Heart right ventricle (tissue), 16 donors: ENCODE data around the gene XPO6. TPM values are rescaled to one million over a fixed set of nuclear protein-coding genes. Genes with fewer than 3 reads are reported as not detected.

ENCODE experiments used
- ATAC-seq, 8 donors: fragments of 200-7000 bp; cut with Tn5 transposase; one replicate each; pipeline ENCODE4 v1.9.1; 2020; ENCODE audit warnings: mild to moderate bottlenecking in 8 of 8, moderate library complexity in 8 of 8, moderate number of reproducible peaks in 1 of 8
- DNase-seq, 2 donors: peaks; one replicate each; pipeline ENCODE4 v3.0.0-alpha.2; 2020
- H3K27ac ChIP-seq, 10 donors: fragments of 200-600 bp; sonication (generic) in 2 of 10; one replicate each; pipeline versions ENCODE4 v1.5.0 to v1.8.0; 2020 to 2022; ENCODE audit warnings: mild to moderate bottlenecking in 3 of 10
- H3K27me3 ChIP-seq, 7 donors: fragments of 200-600 bp; one replicate each; pipeline ENCODE4 v1.8.0; 2021 to 2022; ENCODE audit warnings: mild to moderate bottlenecking in 2 of 7
- H3K36me3 ChIP-seq, 9 donors: fragments of 200-600 bp; sonication (generic) in 1 of 9; one replicate each; pipeline versions ENCODE4 v1.5.0 to v1.8.0; 2020 to 2022; ENCODE audit warnings: mild to moderate bottlenecking in 2 of 9
- H3K4me1 ChIP-seq, 9 donors: fragments of 200-600 bp; sonication (generic) in 1 of 9; one replicate each; pipeline versions ENCODE4 v1.5.0 to v1.8.0; 2020 to 2022; ENCODE audit warnings: mild to moderate bottlenecking in 4 of 9
- H3K4me3 ChIP-seq, 10 donors: fragments of 200-600 bp; sonication (generic) in 2 of 10; one replicate each; pipeline versions ENCODE4 v1.5.0 to v1.8.0; 2020 to 2022; ENCODE audit warnings: mild to moderate bottlenecking in 7 of 10, moderate library complexity in 2 of 10
- H3K9me3 ChIP-seq, 11 donors: fragments of 200-600 bp in 10 of 11; sonication (generic) in 2 of 11; one replicate each; pipeline versions ENCODE4 v1.5.0 to v1.8.0; 2013 to 2022; ENCODE audit warnings: mild to moderate bottlenecking in 2 of 11, control low read depth in 1 of 11, moderate library complexity in 1 of 11
- WGBS, 2 donors: extraction: QIAGEN DNeasy Blood & Tissue Kit; methylation state at CpG; one replicate each; pipeline ENCODE4 v1.1.7; 2013; ENCODE audit warnings: inconsistent platforms in 1 of 2; 5-methylcytosine and 5-hydroxymethylcytosine counted together
- intact Hi-C, 10 donors: fragments of 100-400 bp; cut with DNase I; formaldehyde crosslinking; loops; one replicate each; pipeline versions ENCODE4 v1.11.1 to v1.14.2; 2022
- polyA plus RNA-seq, 2 donors: library from polyadenylated mRNA; stranded (reverse); fragments of 200-250 nt; gene quantifications; one replicate each; pipeline ENCODE4 v1.2.3, GENCODE V29; 2013
- total RNA-seq, 10 donors: library from RNA; stranded (reverse); fragmentation: NEBNext Ultra II Directional in 3 of 10; extraction: Animal tissue kit (Norgen Biotek cat#: 25700) in 3 of 10; gene quantifications; one replicate each; pipeline versions ENCODE4 v1.2.1 to v1.2.4, GENCODE V29; 2021 to 2023
- TF ChIP-seq, protein P1 (sequence below), 9 donors: fragments of 200-600 bp; sonication (generic) in 2 of 9; IDR thresholded peaks; one replicate each; pipeline versions ENCODE4 v1.5.0 to v1.8.0; 2021 to 2022; ENCODE audit warnings: antibody characterized with exemption in 9 of 9, mild to moderate bottlenecking in 5 of 9, moderate library complexity in 1 of 9
- donor health status: Arrhythmogenic right ventricular cardiomyopathy.
- donor health status: ischemic (EF 13 %, LVEDD 7.1; RV severe dilation, severe dysfunction).
- donor health status: healthy with polysubstance abuse.
- donor health status: DM: no; HTN: yes; CAD: no.
- donor health status: DM: no; HTN: no; CAD: no.
- donor health status: ischemic (EF 25% LVEDD 6.9; RV normal size, moderate dysfunction).
- donor health status: ischemic (EF 25% LVEDD 5.7; RV mildly dilated, moderate dysfunction).
- donor health status: healthy.
- donor health status: DM: yes; HTN: yes; CAD: no.
- donor health status: Ischemic cardiomyopathy.
- donor health status: ischemic (EF 35%, LVEDD 5.7; RV mildly dilated, moderate dysfunction).
- donor health status: nonischemic (EF 11% LVEDD 7.7; RV severe dilation, severe dysfunction).
- donor health status: DM: yes; HTN: yes; CAD: no.
- donor health status: PGD.
- donor health status: ischemic (EF 29% LVEDD 5.4; RV normal size, mild dysfunction).
- donor health status: nonischemic (EF 23%, LVEDD 6.1; RV moderate dilation, normal function).

Gene XPO6
- total and polyA plus RNA-seq, 12 donors = 22.1 to 41.8 (median 29.3) TPM

DNA sequence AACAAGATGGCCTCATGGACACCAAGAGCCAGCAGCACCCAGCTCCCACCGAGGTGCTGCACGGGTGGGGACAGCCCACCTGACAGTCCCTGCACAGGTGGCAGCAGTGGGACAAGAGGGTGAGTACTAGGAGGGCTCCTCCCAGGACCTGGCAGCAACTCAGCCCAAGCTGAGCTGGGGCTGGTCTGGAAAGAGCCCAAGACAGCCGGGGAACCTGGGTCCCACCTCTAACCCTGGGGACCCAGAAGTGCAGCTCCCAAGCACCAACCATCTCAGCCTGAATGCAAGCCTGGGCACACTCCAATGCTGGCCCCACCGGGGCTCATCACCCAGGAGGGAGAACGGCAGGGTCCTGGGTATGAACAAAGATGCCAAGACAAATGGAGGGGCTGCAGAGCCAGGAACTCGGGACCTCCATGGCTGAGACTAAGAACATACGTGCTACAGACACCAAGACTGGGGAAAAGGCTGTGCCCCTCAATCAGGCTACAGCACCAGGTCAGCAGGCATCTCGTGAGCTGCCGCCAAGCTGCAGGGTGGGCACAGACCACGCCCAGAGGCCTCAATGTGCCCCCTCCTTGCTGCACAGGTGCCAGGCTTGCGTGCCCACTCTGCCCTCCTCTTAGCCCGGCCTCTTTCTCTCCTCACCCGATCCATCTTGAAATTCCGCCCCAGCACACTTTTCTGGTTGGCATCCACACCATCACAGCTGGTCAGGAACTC lies 110.8 kb downstream of the XPO6 start:
- intact Hi-C loops = loop anchor here in 1 of 10 donors (10.0 kb wide), 1 partner anchor 54 kb away; no protein-coding TSS in a partner anchor
- Histone ChIP-seq H3K27me3 (no peaks in the 10 kb centered on the region), H3K36me3 (peaks cover 0 to 100% (median 69%) of the 10 kb centered on the region in 9 donors), H3K4me3 (no peak overlapping the region), H3K27ac (no peak overlapping the region), H3K9me3 (no peaks in the 10 kb centered on the region), H3K4me1 (no peaks in the 10 kb centered on the region)
- no peak for ATAC-seq
- TF ChIP-seq, protein P1, sequence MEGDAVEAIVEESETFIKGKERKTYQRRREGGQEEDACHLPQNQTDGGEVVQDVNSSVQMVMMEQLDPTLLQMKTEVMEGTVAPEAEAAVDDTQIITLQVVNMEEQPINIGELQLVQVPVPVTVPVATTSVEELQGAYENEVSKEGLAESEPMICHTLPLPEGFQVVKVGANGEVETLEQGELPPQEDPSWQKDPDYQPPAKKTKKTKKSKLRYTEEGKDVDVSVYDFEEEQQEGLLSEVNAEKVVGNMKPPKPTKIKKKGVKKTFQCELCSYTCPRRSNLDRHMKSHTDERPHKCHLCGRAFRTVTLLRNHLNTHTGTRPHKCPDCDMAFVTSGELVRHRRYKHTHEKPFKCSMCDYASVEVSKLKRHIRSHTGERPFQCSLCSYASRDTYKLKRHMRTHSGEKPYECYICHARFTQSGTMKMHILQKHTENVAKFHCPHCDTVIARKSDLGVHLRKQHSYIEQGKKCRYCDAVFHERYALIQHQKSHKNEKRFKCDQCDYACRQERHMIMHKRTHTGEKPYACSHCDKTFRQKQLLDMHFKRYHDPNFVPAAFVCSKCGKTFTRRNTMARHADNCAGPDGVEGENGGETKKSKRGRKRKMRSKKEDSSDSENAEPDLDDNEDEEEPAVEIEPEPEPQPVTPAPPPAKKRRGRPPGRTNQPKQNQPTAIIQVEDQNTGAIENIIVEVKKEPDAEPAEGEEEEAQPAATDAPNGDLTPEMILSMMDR (IDR thresholded peaks at IDR 0.05) = no peak
- DNase-seq = no peak
- 95 to 97% methylated on average over 14 of the region's 14 CpGs for WGBS, 2 donors

DNA sequence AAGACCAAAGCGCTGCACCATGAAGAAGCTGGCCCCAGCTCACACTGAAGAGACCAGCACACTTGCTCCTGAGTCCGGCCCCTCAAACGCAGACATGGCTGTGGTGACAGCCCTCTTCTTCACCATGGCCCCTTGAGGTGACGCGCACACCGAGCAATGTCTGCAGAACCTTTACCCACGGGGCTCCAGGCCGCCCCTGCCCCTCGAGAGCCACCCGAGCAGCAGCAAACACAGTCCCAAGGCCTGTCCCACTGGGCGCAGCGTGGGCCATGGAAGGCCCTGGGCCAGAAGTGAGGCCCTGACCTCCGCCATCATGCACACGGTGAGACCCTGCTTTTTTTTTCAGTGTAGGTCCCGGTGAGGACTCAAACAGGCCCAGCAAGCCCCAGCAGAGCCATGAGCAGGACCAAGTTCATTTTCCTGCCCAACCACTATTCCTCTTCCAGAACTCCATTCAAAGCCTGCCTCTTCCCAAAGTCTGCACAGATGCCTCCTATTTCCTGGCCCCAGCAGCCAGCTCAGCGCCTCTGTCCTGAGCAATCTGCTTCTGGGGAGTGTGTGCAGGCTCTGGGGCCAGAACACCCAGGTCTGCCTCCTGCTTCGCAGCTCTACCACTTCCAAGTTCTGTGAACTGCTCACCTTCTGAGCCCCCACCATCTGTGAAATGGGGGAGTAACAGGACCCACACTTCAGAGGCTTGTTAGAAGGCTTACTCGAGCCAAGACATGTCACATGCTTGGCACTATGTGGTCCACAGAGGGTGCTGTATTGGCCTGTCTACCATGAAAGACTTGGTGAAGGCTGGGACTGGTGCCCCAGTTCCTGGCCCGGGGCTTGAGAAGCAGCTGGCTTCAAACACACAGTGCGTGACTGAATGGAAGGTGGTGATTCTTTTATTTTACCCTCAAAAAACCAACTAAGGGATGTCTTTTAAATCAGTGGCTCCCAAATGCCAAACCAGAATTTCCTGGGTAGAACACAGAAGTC lies 112.5 kb downstream of the XPO6 start:
- TF ChIP-seq, protein P1 (IDR thresholded peaks at IDR 0.05) = no peak
- no peaks in the 10 kb centered on the region for H3K9me3 ChIP-seq
- no peaks in the 10 kb centered on the region for H3K4me1 ChIP-seq
- H3K36me3 ChIP-seq = peaks cover 0 to 84% (median 52%) of the 10 kb centered on the region in 9 donors
- H3K27ac ChIP-seq = no peak overlapping the region
- no peaks in the 10 kb centered on the region for H3K27me3 ChIP-seq
- no peak overlapping the region for H3K4me3 ChIP-seq
- DNase-seq (no peak), ATAC-seq (peak in 1 of 8 donors; percentile 14)
- WGBS, 2 donors = 93 to 96% methylated on average over 20 of the region's 20 CpGs
- intact Hi-C loops = no loop called here

DNA sequence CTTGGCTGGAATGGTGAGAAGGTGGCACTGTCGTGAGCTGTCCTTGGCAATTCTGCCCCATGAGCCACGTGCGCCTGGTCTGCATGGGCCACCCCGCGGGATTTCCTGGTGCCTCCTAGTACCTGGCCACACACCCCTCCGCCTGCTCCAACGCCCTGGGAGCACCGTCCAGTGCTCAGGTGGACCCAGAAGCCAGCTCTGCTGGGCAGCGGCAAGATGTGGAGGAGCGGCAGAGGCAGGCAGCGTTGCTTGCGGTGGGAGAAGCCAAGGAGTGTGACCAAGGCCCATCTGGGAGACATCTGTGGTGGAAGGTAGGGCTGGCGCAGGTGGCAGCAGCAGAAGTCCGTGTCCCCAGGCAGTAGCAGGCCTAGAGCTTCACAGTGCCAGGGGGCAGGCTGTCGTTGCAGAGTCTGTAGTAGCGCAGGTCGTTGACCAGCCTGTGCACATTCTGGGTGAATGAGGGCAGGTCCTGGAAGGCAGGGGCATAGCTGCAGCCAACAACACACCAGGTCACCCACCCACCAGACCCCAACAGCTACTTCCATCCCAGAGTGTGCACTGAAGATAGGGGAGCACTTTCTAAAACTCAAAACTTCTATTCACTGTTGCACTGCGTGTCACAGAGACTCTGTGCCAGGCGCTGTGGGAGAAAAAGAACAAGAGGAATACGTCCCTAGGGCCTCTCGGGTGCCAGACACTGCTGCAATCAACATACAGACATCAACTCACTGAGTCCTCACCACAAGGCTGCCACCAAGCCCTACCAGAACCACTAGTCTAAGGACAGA lies 113.4 kb downstream of the XPO6 start:
- Histone ChIP-seq H3K27me3 (no peaks in the 10 kb centered on the region), H3K27ac (no peak overlapping the region), H3K36me3 (peaks cover 0 to 75% (median 44%) of the 10 kb centered on the region in 9 donors), H3K9me3 (no peaks in the 10 kb centered on the region), H3K4me3 (no peak overlapping the region), H3K4me1 (no peaks in the 10 kb centered on the region)
- TF ChIP-seq, protein P1 (IDR thresholded peaks at IDR 0.05) = no peak
- intact Hi-C loops = no loop called here
- ATAC-seq (peak in 2 of 8 donors; percentile 16 to 36), DNase-seq (no peak)
- 93% methylated on average over 21 of the region's 21 CpGs for WGBS, 2 donors
